H1 (cell line): ENCODE measurements around the gene VGLL4. TPM values are rescaled to one million over a fixed set of nuclear protein-coding genes. Genes with fewer than 3 reads are reported as not detected.

Experiments used
- BACH1 ChIP-seq: IDR thresholded peaks from 2 replicates; pipeline ENCODE4 v1.6.1; 2012; ENCODE audit warnings: low read length, improper control_type of control experiment
- BCL11A ChIP-seq, 2 experiments: IDR thresholded peaks; one replicate each; pipeline ENCODE4 v1.6.1; 2011; ENCODE audit warnings: low read depth in 2 of 2, low read length in 2 of 2, mild to moderate bottlenecking in 2 of 2
- CHD2 ChIP-seq: IDR thresholded peaks from 2 replicates; pipeline ENCODE4 v1.6.1; 2012; ENCODE audit warnings: low read length, improper control_type of control experiment
- CHD7 ChIP-seq: fragments of 300-600 bp; sonication (generic); IDR thresholded peaks from 2 replicates; pipeline ENCODE4 v1.7.1; 2012; ENCODE audit warnings: low read length, moderate library complexity, mild to moderate bottlenecking, inconsistent platforms; ENCODE audit not compliant: insufficient replicate concordance
- EP300 ChIP-seq, 2 experiments: IDR thresholded peaks; 1 replicate in 1 of 2; 2 replicates in 1 of 2; pipeline ENCODE4 v1.6.1; 2011 to 2012; ENCODE audit warnings: low read depth in 2 of 2, low read length in 2 of 2, mild to moderate bottlenecking in 2 of 2, borderline replicate concordance in 1 of 2, inconsistent platforms in 1 of 2, moderate library complexity in 1 of 2
- HDAC6 ChIP-seq: IDR thresholded peaks from one replicate; pipeline ENCODE4 v1.7.1; 2012; ENCODE audit warnings: low read depth, mild to moderate bottlenecking, inconsistent platforms, low read length, moderate library complexity
- JUND ChIP-seq: IDR thresholded peaks from 2 replicates; pipeline ENCODE4 v1.6.1; 2011; ENCODE audit warnings: mild to moderate bottlenecking, improper control_type of control experiment, low read length
- POLR2AphosphoS5 ChIP-seq: IDR thresholded peaks from 2 replicates; pipeline ENCODE4 v1.6.1; 2011; ENCODE audit warnings: low read depth, low read length
- RFX5 ChIP-seq: IDR thresholded peaks from 2 replicates; pipeline ENCODE4 v1.6.1; 2011; ENCODE audit warnings: low read depth, low read length, improper control_type of control experiment, borderline replicate concordance
- SP1 ChIP-seq: IDR thresholded peaks from 2 replicates; pipeline ENCODE4 v1.6.1; 2011; ENCODE audit warnings: low read depth, low read length
- SP4 ChIP-seq: IDR thresholded peaks from 2 replicates; pipeline ENCODE4 v1.6.1; 2012; ENCODE audit warnings: low read length, inconsistent platforms
- polyA plus RNA-seq, 7 experiments: library from polyadenylated mRNA; depleted of rRNA in 3 of 7; stranded (reverse) in 5 of 7; unstranded in 2 of 7; fragments of >200 nt in 5 of 7; fragments of 200-250 nt in 2 of 7; gene quantifications; 1 replicate in 5 of 7; 2 replicates in 1 of 7; 4 replicates in 1 of 7; pipeline versions ENCODE4 v1.2.1 to v1.2.3, GENCODE V29; 2011 to 2013; ENCODE audit warnings: missing spikeins in 2 of 7, mixed read lengths in 2 of 7
- total RNA-seq: library from RNA; stranded (reverse); fragmentation: NEBNext Ultra II Directional; extraction: Animal tissue kit (Norgen Biotek cat#: 25700); gene quantifications from 2 replicates; pipeline ENCODE4 v1.2.1, GENCODE V29; 2021

Gene VGLL4
- total and polyA plus RNA-seq, 2 of the 8 experiments (the other 6 are each of a cell fraction or from before 2014, with no cell fraction given), result 45.1 to 50.0 TPM

- TF ChIP-seq CHD7 (no peak), EP300 (IDR thresholded peaks at IDR 0.05; ENCODE audit: borderline replicate concordance in 1 of 2, low read depth in 2 of 2, low read length in 2 of 2) (no peak), BCL11A (IDR thresholded peaks at IDR 0.05; ENCODE audit: low read depth in 2 of 2, low read length in 2 of 2) (no peak), RFX5 (no peak), SP4 (no peak), BACH1 (no peak), CHD2 (no peak), JUND (no peak), SP1 (no peak; the same call in 1 of the 2 replicates), HDAC6 (no peak), POLR2AphosphoS5 (no peak; the same call in 1 of the 2 replicates)
Measured at GRCh38 chr3:11642431-11643191, 1.1 kb downstream of the VGLL4 start (continued).
